HG03045 (cell line): ENCODE data around the gene ABCB6.

ENCODE experiments used
- ATAC-seq: cut with Tn5 transposase; IDR thresholded peaks from one replicate; pipeline ENCODE4 v1.9.1; 2021; ENCODE audit warnings: mild to moderate bottlenecking, moderate library complexity; ENCODE audit not compliant: unreplicated experiment

ABCB6 gene

DNA sequence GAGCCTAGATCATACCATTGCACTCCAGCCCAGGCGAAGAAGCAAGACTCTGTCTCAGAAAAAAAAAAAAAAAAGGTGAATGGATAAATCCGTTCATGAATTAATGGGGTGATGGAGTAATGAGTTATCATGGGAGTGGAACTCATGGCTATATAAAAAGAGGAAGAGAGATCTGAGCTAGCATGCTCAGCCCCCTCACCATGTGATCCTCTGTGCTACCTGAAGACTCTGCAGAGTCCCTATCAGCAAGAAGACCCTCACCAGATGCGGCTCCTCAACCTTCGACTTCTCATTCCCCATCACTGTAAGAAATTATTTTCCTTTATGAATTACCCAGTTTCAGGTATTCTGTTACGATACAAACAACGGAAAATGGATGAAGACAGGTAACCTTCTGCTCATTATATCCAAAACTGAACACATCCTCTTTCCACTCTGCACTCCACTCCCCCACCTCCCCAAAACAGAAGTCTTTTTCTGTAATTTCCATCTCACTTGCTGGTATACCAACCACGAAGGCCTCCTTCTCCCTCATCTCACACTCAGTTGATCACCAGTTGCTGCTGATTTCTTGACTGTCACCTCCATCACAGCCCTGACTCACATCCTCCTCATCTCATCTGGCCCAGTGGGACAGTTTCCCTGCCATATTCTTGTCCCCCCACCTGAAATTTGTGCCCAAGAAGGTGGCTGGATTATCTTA lies 31.9 kb downstream of the ABCB6 start:
- ATAC-seq, result no peak

DNA sequence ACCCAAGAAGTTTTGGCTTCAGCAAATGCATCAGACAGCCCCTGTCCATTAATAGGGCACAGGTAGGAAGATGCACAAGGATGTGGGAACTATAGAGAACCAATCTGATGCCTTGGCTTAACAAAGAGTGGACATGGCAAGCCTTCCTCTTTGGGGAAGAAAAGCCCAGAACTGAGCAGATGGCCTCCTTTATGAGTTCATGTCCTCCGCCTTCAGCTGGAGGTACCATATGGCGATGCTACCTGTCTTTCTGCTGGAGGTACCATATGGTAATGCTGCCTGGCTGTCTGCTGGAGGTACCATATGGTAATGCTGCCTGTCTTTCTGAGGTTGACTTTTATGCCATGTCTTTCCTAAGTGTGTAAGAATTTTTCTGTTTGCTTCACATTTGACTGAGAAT lies 34.6 kb downstream of the ABCB6 start:
- ATAC-seq, result no peak

DNA sequence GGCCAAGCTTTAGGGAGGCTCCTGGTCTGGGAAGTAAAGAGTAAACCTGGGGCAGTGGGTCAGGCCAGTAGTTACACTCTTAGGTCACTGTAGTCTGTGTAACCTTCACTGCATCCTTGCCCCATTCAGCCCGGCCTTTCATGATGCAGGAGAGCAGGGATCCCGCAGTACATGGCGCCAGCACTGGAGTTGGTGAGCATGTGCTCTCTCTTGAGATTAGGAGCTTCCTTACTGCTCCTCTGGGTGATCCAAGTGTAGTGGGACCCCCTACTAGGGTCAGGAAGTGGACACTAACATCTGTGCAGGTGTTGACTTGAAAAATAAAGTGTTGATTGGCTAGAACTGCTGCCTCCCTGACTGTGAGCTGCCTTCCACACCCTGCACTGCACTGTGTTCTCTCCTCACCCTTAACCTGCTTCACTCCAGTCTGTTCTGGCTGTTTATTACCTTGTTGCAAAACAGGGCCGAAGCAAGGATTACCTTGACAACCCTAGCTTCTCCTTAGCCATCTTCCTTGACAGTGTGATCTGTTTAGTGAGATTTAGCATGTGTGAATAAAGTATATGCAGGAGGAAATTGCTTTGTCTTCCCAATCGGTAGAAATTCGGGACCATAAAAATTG lies 35.5 kb downstream of the ABCB6 start:
- ATAC-seq, result no peak

DNA sequence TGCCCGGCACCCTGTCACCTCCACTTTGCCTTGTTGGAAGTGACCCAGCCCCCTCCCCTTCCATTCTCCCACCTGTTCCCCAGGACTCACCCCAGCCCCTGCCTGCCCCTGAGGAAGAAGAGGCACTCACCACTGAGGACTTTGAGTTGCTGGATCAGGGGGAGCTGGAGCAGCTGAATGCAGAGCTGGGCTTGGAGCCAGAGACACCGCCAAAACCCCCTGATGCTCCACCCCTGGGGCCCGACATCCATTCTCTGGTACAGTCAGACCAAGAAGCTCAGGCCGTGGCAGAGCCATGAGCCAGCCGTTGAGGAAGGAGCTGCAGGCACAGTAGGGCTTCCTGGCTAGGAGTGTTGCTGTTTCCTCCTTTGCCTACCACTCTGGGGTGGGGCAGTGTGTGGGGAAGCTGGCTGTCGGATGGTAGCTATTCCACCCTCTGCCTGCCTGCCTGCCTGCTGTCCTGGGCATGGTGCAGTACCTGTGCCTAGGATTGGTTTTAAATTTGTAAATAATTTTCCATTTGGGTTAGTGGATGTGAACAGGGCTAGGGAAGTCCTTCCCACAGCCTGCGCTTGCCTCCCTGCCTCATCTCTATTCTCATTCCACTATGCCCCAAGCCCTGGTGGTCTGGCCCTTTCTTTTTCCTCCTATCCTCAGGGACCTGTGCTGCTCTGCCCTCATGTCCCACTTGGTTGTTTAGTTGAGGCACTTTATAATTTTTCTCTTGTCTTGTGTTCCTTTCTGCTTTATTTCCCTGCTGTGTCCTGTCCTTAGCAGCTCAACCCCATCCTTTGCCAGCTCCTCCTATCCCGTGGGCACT lies 36.2 kb downstream of the ABCB6 start:
- no peak for ATAC-seq

DNA sequence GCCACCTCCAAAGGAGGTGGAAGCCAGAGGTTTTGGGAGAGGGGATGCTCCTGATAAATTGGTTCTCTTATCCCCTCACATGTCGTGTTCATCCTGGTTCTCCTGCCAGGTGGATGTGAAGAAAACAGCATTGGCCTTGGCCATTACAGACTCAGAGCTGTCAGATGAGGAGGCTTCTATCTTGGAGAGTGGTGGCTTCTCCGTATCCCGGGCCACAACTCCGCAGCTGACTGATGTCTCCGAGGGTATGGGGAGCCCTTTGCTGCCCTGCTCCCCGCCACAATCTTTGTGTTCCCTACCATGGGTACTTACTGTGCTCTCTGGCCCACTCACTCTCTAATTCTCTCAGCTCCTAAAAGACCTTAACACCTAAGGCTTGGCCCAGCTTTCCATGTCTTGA lies 37.2 kb downstream of the ABCB6 start:
- no peak for ATAC-seq

DNA sequence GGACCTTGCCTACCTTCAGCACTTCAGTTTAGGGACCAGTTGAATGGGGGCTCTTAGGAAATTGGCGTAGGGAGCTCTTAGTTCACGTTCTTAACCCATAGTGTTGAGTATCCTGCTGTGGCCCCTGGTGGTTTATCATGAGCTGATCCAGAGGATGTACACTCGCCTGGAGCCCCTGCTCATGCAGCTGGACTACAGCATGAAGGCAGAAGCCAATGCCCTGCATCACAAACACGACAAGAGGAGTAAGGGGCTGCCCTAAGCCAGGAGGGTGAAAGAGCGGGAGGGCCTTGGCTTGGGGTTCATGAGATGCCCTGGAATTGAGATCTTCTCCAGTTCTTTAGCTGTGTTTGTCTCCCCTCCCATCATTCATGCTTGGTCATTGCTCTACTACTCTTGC lies 37.8 kb downstream of the ABCB6 start:
- no peak for ATAC-seq

- ATAC-seq, result no peak
Measured at GRCh38 chr2:219179601-219180465, 38.9 kb downstream of the ABCB6 start.

- ATAC-seq, result peak; percentile 14
Measured at GRCh38 chr2:219178377-219179175, 40.2 kb downstream of the ABCB6 start.

GRCh38 chr2:219177552-219178376 lies 41.0 kb downstream of the ABCB6 start, which contains the start of gene RETREG2:
TSS of gene RETREG2 (plus strand) at chr2:219178275. CDS start at chr2:219178353, 78 bp downstream.
- peak; percentile 44 for ATAC-seq

GRCh38 chr2:219176818-219177551 lies 41.8 kb downstream of the ABCB6 start, which contains the start of gene CNPPD1:
TSS of gene CNPPD1 (minus strand) at chr2:219176925. CDS start at chr2:219176828, 97 bp downstream.
- ATAC-seq, result peak; percentile 74

- peak; percentile 22 for ATAC-seq
Measured at GRCh38 chr2:219175928-219176817, 42.6 kb downstream of the ABCB6 start.

- ATAC-seq, result no peak
Measured at GRCh38 chr2:219175486-219175885, 43.3 kb downstream of the ABCB6 start.

- no peak for ATAC-seq
Measured at GRCh38 chr2:219174801-219175200, 44.0 kb downstream of the ABCB6 start.

DNA sequence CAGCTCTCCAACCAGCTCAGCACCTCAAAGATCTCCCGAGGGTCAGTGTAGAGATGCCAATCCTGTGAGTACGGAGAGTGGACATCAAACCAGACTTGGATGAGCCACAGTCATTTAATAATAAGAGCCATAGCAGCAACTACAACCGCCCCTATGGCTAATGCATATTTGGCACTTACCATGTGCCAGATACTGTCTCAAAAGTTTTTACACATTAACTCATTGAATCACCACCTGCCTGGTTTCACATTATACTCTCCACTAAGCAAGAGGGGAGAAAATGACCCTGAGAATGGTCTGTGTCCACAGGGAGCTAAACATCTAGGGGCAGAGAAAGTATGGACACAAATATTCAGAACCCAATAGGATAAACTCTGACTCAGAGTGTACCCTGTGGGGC lies 44.6 kb downstream of the ABCB6 start:
- ATAC-seq, result no peak

DNA sequence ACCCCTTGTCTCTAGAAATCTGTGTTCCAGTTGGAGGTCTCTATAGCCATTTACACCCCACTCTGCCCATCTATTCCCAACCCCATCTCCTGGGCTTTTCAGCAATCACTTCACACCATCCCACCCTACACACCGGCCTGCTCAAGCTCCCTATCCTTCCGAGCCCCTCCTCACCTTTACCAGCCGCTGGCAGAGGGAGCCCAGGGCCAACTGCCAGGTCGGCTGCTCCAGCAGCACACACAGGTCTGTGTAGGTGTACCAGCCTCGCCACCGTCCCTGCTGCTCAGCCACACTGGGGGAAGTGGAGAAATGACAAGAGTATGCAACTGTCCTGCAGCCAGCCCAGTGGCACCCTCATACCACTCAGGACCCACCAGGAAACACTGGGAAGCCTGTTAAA lies 45.6 kb downstream of the ABCB6 start:
- no peak for ATAC-seq

- no peak for ATAC-seq
Measured at GRCh38 chr2:219172231-219173154, 46.3 kb downstream of the ABCB6 start.
